SW480 (cell line): ENCODE results near the gene ACOX3.

Experiments
- DNase-seq: peaks from one replicate; pipeline ENCODE4 v3.0.0-alpha.2; 2016; ENCODE audit warnings: low spot score

ACOX3 gene

DNA sequence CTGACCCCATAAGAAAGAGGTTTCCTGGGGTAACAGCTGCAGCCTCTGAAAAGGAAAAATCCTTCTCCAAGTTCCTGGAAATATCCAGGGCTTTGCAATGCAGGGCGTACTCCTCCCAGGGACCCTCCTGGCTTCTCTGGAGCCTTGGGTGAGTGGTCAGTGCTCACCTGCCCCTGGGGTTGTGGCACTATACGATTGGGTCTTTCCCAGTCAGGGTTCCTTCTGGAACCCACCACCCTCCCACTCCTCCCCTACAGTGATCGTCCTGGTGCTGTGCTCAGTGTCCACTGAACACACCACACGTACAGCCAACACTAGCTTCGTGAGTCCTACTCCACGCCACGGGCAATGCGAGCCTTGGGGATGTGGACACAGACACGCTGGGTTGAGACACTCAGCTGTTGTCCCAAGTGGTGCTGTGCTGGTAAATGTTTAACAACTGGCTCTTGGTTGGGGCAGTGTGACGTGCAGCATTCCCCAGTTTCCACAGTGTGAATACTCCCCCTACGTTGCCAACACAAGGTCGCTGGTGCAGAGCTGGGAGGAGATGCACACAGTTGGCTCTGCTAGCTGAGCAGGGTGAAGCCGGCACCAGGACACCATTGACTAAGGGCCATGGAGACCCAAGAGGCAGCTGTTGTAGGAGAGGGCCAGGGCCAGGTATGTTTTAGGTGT lies 105.6 kb downstream of the ACOX3 start:
- DNase-seq, result no peak

DNA sequence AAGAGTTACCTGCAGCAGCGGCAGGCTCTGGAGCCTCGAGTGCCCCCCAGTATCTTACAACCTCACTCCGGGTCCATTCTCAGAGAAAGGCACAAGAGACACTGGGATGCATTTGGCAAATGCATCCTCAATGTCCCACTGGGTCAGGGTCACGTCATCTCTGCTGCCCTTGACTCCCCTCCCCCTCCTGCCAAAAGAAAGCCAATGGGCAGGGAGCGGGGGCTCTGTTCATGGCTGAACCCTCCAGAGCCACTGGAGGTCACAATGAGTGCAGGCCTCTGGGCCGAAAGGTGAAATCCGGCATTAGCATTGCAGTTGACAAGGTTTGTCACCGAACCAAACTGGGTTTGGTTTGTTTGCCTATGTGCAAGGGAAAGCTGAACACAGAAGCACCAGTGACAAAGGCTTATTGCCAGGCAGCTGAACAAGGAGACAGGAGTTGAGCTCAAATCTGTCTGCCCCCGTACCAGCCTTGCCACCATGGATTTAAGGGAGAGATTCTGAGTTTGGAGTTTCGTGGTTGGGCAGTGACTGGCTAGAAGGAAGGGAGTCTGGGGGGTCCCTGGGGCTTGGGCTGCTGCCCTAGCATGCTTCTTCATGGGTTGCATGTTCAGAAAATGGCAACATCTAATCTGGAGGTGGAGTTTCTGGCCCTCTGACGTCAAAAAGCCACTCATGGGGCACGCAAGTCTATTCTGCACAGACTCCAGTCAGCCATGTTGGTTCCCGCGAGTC lies 106.6 kb downstream of the ACOX3 start:
- DNase-seq, result no peak

- DNase-seq, result no peak
Observed at GRCh38 chr4:8332891-8333331, 107.6 kb downstream of the ACOX3 start.

DNA sequence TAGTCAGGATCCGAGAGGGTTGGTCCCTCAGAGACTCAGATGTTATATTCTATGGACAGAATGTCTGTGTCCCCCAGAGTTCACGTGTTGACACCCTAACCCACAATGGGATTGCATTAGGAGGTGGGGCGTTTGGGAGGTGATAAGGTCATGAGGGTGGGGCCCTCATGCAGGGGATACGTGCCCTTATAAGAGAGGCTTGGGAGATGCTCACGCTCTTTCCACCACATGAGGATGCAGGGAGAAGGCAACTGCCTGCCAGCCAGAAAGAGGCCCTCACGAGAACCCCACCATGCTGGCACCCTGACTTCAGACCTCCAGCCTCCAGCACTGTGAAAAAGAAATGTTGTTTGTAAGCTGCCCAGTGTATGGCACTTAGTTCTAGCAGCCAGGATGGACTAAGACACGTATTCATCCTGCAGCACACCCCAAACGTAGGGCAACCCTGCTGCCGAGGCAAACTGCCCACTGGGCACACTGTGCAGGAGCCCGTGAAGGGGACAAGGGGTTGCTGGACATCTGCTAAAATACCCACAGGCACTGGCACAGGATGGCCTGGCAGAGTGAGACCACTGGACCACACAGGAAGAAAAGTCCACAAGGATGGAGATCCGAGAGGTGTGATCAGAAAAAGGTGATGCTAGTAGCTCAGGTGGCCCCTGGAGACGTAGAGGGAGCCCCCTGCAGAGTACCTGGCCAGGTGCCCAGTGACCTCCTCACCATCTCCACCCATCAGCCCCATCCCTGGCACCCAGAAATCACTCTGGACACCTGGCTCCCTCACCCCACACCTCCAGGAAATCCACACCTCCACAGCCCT lies 108.3 kb downstream of the ACOX3 start:
- DNase-seq, result no peak

DNA sequence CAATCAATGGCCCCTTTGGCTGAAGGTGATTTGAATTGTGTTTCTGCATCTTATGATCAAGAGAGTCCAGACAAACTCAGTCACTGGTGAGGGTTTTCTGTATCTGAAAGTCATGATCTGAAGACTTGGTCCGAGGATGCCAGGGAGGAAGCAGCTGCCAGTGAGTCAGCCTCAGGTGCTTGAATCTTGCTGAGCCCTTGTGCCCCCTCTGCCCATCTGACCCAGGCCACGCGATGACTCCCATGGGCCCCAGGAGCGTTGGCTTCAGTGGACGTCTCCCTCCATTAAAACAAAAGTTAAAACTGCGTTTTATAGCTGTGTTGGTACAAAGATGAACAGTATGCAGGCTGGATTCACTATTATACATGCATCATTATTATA lies 109.0 kb downstream of the ACOX3 start:
- DNase-seq, result no peak

GRCh38 chr4:8330821-8331574 lies 109.5 kb downstream of the ACOX3 start:
- no peak for DNase-seq

DNA sequence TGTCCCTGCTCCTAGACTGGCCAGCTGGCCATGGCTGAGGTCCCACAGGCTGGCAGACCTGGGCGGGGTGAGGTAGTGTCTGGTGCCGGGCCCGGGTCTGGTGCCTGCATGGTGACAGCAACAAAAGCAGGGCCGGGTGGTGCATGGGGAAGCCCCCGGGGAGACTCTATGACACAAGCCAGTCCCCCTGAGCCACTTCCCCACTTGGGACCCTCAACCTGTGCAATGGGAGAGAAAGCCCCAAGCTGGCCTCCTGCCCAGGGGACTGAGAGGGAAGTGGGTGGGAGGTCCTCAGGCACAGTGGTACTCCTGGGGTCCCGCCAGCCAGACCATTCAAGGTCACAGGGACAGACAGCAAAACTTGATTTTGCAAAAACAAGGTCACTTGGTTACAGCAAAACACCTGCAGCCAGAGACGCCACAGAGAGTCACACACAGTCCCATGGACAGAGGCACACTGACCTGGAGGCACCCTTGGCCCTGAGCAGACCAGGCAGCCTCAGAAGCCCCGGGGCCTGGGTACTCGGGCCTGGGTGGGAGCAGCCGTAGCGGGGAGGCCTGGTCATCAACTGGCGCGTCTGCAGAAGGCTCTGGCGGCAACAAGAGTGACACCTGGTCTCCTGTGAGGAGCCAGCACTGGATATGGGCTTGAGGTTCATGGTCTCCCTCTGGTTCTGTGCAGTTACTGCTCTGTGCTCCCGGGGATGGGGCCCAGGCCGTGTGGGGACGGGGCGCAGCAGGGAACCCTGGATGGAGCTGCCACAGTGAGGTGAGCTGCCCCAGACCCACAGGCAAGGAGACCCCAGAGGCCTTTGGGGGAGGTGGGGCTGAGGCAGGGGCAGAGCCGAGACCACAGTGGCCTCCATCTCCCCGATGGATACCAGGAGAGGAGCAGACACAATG lies 110.4 kb downstream of the ACOX3 start:
- no peak for DNase-seq

- DNase-seq, result no peak
Observed at GRCh38 chr4:8329560-8329858, 111.0 kb downstream of the ACOX3 start.

DNA sequence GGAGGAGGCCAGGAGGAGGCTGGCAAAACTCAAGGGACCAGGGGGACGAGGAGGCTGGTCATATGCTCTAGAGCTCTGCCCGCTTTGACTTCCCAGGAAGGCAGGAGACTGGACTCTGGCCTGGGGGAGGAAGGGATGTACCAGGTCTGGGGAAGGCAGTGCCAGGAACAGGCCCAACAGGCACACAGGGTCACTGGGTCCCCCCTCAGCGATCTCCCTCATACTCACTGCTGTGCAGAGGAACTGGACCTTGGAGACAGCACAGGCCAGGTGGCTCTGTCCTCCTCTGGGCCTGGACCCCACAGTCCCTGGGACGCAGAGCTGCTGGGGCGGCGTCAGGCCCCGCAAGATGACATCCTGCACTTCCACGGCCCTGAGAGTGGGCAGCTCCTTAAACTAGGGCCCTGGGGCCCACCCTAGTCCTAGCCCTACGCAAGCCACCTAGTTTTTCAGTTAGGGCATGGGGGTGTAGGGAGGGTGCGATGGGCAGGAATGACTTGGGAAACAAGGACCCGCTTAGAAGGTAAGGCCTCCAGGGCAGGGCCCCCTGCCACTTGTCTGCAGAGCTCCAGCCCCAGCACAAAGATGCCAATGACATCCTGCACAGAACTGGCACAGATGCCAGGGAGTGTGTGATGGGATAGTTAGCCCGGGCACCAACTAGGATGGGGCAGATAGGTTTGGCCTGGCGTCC lies 111.5 kb downstream of the ACOX3 start:
- no peak for DNase-seq

- no peak for DNase-seq
Observed at GRCh38 chr4:8328456-8328855, 112.1 kb downstream of the ACOX3 start.

DNA sequence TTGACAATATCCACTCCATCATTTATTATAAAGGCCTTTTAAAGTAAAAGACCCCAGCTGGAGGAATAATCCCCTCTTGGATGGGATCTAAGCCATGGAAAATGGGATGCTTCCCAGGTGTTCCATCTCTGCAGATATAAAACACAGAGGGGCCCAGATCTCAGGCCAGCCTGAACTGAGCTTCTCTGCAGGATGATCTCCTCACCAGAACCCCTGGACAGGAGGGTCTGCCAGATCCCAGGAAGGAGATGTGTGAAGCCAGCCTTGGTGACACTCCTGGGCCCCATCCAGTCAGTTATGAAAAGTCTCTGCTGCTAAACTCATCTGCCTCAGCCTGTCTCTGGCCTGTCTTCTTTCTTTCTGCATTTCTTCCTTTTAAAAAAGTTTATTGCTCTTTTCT lies 114.3 kb downstream of the ACOX3 start:
- no peak for DNase-seq

DNA sequence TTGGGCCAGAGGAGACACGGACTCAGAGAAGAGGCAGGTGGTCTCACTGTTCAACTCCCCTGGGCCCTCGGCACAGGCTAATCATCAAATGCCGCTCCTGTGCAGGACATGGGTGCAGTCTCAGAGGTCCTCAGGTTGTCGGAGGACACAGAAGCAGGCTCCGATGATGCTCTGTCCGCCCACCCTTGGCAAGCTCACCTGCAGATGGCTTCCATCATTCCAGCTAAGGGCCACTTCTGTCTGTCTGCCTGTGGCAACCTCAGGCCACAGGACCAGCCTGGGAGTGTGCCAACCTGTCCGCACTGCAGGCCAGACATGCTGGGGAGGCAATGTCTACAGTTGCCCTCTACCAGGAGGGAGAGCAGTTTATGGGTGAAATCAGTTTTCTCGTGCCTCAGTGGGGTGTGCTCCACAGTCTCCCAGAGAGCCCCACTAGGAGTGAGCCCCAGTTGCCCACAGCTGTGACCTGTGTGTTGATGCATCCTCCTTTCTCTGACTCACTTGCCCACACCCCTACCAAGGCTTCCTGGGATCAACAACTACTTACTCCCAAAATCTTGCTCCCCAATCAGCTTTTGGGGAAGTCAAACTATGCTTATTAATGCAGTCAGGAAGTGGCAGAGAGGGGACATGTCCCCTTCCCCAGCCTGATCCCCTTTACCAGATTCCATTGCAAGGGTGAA lies 115.1 kb downstream of the ACOX3 start:
- DNase-seq, result no peak

- no peak for DNase-seq
Observed at GRCh38 chr4:8324640-8325239, 115.8 kb downstream of the ACOX3 start.

DNA sequence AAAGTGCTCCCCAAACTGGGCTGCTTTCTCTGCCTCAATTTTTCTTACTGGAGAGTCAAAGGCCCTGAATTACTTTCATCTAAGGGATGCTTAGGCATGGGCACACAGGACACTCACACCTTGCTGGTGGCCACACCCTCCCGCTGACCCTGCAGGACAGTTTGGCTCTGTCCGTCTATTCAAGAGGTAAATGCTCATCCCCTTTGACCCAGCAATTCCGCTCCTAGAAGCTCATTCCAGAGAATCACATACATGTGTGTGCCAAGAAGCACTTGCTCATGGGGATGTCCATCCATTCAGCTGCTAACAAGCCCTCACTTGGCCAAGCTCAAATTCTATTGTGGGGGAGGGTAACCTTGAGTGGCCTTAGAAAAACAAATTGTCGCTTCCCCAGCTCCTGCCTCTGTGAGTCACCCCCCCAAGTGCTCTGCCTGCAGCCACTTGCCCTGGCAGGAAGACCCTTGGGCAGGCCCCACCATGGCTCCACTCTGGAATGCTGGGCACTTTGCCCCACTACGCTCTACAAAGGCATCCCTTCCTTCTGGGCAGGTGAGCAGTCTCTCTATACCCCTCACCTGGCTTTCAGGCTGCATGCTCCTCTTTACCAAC lies 116.5 kb downstream of the ACOX3 start:
- DNase-seq, result no peak

DNA sequence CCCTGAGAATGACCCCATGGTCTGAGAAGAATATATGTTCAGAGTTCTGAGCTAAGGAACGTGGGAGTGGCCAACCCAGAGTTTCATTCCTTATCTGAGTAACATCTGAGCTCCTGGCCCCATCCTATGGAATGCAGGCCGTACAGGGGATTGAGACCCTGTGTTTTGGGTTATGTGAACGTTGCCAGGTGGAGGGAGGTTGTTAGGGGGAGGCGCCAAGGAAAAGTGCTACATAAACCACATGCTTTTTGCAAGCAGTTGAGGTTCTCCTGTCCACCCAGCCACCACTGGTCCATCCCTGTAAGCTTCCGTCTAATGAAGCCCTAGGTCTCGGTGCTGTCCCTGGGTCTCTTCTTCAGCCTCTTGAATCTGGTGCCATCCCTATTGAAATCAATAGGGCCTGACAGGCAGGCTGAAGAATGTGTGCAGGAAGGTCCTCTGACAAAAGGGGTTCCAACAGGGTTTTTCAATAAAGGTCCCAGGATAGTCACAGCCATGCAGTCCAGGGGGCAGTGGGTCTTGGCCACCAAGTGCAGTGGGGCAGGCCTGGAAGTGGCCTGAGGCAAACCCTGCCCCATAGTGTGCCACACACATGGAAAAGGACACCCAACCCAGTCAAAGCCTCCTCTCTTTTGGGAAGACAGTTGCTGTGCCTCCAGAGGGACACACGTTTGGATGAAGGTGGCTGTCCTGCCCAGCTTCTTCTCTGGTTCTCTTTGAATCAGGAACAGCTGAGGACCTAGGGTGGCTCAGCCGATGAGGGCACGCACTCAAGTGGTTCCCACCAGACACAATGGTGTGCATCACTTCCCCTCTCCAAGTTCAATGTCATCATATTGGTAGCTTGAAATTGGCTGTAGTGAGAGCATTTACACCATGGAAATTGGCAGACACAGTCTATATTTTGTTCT lies 117.5 kb downstream of the ACOX3 start:
- DNase-seq, result no peak

DNA sequence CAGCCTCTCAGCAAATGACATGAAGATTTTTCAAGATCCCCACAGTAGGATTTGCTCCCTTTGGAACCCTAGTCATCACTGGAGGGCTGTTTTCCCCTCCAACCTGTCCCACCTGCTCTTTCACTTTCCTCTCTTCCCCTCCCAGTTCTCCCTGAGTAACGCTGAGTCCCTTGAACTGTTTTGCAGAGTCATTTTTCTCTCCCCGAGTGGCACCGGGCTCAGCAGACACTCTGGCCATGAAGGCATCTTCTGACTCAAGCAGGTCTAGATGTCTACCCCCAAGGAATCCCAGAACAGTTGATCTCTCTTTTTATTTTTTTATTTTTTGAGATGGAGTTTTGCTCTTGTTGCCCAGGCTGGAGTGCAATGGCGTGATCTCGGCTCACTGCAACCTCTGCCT lies 118.8 kb downstream of the ACOX3 start:
- DNase-seq, result no peak

GRCh38 chr4:8321220-8321619 lies 119.3 kb downstream of the ACOX3 start:
- DNase-seq, result no peak

- no peak for DNase-seq
Observed at GRCh38 chr4:8320386-8320750, 120.2 kb downstream of the ACOX3 start.
